GM19023 (cell line): ENCODE measurements around the gene EPHB6.

ENCODE experiments used
- ATAC-seq: cut with Tn5 transposase; IDR thresholded peaks from one replicate; pipeline ENCODE4 v1.9.1; 2021; ENCODE audit warnings: mild to moderate bottlenecking, moderate library complexity; ENCODE audit not compliant: unreplicated experiment

EPHB6 gene

DNA sequence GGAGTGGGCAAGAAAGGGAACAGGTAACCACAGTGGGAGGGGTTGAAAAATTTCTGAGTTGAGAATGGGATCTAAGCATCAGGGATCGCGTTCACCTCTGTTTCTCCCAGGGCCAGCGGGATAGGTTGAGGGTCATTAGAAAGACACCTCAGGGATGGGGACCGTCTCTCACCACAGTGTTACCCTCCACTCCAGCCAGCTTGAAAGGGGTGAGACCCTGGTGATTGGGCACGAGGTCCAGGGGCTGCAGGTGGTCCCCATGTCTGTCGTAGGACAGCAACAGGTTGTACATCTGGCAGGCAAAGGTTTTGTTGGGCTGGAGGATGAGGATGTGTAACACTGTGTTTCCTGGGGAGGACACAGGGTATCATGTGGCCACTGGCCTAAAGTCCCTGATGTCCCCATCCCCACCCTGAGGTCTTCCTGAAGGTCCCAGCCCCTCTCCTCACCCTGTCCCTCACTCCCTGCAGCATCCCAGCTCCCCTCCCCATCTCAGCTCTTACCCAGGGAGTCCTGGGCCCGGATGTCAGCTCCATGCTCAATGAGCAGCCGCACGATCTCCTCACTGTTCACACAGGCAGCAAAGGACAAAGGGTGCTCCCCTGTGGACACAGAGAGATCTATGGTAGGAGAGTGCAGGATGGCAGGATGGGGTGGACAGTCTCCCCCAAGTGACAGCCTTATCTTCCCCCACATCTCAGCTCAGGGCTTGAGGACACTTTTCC is 21.5 kb downstream of the EPHB6 start:
- no peak for ATAC-seq

DNA sequence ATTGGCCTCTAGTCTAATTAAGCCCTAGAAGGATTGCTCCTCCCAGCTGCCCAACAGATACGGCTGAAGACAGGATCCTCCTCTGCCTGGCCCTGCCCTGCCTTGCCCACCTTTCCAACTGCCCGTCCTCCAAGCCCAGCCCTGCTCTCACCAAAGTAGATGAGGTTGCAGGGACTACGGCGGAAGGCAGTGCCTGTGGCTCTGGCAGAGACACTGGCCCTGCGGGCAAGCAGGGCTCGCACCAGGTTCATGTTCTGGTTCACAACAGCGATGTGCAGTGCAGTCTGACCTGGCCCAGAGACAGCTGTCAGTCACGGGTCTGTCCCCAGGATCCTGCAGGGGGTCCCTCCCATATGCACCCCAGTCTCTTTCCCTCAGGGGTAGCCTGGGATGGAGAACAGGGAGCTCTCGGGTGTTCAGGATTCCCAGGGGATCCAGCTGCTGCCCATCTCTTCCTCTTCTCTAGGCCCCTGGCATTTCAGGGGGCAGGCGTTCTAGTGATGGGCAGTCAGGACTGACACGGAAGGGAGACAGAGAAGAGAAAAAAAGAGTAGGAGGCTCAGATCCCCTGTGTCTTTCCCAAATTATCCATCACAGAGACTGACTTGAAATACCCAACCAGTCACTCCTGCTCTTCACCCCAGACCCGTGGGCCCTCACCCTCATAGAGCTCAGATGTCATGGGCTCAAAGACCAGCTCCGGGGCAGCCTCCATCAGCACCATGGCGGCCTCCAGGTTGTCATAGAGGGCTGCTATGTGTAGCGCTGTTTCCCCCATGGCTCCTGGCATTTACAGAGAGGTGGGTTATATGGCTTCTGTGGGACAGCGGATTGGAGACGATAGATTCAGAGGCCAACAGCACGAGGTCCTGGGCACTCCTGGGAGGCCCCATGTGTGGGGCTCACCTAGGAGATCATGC is 22.4 kb downstream of the EPHB6 start:
- no peak for ATAC-seq

DNA sequence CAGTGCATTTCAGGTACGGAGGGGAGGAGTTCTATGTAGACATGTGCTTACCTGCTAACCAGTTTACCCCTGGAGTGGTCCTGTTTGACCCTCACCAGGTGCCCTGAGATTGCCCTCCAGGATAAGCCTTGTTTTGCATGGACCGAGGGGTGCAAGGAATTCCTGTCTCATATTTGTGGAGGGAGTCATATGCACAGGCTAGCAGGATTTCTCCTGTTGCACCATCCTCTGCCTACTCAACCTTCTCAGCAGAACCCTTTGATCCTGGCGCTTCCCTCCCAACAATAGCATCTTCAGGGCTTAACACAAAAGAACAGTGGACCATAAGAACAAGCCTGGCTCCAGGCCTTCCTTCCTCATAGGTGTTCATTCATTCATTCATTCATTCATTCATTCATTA is 23.4 kb downstream of the EPHB6 start:
- no peak for ATAC-seq

DNA sequence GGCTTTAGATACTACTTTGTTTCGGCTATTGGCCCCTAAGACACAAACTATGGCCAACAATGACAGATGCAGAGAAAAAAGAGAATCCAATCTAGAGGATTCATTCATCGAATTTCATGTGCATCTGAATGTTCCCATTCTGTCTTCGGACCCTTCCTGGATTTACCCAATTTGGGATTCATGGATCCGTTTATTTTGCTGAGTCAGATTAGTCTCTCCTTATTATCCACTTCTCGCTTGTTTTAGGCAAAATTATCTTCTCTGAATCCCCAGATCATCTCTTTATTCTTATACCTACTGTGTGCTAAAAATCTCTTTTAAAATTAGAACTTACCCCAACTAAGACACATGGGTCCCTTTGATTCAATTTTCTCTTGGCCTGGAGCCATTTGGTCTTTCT is 24.2 kb downstream of the EPHB6 start:
- no peak for ATAC-seq

DNA sequence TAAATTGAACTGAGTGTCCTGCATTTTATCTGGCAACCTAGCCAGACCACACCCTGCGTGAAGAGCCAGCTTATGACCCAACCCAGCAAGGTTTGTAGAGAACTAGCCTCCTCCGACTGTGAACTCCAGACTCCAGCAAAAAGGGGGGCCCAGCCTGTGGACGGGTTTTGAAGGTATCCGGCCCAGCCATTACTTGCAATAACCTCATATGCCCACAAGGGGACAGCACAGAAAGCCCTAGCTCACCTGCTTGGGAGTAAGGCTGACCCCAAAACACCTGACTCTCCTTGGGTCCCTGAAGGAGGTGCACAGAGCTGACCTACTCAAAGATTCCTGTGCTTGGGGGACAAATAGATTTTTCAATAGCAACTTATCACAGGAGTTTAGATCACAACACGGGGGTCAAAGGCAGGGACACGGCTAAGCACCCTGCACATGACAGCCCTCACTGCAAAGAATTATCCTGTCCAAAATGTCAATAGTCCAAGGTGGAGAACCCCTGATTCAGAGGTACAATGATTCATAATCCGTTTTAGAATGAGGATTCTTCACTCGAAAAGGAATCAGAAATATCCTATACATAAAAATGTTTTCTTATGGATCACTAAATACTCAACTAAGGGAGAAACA is 26.1 kb downstream of the EPHB6 start:
- no peak for ATAC-seq

DNA sequence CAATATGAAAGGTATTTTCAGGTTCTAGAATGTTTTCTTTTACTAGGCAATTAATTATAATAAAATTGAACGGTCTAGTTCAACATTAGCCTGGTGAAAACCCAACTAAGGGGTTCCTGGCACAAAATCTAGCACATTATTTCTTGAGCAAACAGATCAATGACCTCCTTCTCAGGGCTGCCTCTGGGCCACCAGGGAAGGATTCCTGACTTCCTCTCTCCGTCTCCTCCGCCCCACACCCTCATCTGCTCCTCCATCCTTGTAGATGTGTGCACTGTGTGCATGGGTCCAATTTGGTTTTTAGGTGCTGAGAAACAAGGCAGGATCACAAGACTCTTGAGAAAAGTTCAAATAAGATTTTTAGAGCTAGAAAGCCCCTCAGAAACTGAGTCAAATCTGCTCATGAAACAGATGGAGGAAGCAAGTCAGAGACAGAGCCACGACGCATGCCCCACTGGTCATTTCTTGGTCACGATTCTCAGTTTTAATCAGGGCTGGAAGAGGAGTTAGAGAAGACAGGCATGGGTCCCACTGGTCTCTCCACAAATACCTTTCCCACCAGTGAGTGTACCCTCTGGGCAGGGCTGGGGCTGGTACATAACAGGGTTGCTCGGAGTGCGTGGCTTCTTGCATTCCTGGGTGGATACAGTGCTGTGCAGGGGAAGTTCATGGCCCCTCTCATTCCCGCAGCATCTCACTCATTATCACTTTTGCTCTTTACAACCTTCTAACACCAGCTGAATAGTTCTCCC is 26.9 kb downstream of the EPHB6 start:
- no peak for ATAC-seq

DNA sequence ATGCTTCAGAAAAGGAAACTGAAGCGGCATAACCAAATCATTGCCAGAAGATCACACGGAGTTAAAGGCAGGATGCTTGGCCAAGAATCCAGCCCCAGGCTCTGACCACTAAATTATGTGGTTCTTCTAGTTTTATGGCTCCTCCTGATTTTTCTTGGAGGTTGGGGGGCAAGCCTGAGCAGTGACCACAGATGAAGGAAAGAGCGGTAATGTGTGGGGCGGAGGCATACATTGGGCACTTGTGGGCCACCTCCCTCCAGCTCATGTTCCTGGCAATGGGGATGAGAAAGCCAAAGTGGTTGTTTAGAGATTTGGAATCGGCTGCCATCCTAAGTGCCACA is 27.4 kb downstream of the EPHB6 start:
- ATAC-seq, result no peak

DNA sequence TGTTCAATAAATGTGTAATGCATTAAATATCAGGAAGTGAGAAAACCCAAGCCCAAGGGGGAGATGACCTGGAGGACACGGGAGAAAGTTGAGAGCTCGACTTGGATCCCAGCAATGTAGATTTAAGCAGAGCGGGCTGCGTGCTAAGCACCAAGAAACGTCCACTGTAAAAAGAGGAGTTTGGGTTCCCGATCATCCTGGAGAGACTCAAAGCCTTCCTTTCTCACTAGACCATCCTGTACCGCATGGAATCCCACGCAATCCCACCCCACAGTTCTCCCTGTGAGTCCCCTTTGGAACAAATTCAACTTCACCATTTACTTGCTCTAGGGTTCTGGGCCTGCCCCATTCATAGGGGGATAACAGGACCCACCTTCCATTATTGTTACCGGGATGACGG is 28.3 kb downstream of the EPHB6 start:
- no peak for ATAC-seq

DNA sequence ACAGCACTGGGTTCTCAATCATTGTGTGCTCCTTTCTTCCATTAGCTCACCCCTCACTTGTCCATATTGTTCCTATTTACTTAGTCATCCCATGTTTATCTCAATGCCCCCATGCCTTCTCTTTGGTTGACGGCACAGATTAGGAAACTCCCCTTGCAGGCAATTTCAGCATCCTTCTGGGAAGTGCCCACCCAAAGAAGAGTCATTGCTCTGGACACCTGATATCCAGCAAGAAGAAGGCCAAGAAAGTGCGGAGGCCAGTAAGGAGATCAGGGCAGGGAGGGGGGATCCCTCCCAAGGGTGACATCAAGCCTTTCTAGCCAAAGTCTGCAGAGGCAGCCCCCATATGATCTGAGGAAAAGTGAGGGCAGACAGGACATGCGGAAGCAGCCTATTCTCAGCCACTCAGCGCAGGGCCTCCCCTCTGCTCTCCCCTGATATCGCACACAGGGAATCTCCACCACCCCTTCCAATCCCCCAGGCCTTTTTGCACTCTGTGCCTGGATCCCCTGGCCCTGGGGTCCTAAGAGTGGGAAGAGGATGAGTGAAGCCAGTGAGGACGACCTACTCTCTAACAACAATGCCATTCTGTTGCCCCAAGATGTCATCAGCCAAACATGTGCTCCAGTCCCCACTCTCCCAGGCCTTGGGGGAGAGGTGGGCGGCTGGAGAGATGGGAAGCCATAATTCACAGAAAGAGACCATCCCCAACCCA is 28.9 kb downstream of the EPHB6 start:
- ATAC-seq, result no peak

DNA sequence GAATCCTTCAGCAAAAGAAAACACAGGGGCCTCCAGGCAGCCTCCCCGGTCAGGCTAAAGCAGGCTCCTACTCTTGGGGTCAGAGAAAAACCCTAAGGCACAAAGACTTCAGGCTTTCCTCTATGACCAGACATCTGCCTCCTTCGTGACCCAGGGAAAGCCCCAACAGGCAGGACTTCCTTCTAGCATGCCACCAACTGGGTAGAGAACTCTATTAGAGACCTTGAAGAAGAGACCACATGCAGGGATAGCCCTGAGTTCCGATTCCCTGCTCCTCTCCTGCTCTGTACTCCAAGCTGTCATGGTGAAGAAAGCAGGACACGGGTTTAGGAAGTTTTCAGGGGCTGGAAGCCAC is 29.4 kb downstream of the EPHB6 start:
- no peak for ATAC-seq

DNA sequence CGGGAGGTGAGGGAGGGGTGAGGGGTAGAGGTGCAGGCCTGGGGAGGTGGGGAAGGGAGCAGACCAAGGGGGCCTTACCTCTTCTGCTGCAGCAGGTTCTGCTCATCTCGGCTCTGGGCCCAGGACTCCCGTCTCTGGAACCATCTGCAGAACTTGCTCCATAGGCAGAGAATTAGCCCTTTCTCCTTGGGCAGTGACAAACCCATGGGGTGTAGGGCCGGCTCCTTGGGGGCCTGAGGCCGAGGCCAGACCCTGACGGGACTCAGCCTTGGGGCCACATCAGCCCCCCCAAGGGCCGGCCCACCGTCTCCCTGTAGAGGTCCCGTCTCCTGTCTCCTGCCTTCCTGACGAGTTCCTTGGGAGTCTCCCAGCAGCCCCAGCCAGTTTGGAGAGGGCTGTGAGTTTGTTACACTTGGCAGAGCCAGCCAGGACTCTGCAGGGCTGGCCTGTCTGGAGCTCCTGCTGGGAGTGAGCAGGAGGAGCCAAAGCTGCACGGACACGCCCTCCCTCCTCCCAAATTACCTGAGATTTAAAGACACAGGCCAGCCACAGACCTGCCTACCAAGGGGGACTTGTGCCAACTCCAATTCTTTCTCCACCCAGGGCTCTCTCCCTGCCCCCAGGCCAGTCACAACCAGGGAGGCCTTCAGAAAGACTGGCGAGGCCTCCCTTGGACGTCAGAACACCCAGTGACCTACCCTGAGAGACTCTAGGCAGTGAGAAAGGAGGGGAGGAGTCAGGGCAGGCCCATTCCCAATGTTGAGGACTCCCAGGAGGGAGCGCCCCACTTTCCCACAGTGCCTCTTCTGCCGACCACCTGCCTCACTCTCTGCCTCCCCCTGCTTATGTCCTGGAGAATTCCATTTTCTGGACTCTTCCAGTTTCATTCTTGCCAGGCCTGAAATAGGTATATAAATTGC is 30.7 kb downstream of the EPHB6 start, which contains the start of gene TRPV6:
TRPV6 (minus strand) TSS at position 435 of the 920 bp plus-strand sequence.
- no peak for ATAC-seq

DNA sequence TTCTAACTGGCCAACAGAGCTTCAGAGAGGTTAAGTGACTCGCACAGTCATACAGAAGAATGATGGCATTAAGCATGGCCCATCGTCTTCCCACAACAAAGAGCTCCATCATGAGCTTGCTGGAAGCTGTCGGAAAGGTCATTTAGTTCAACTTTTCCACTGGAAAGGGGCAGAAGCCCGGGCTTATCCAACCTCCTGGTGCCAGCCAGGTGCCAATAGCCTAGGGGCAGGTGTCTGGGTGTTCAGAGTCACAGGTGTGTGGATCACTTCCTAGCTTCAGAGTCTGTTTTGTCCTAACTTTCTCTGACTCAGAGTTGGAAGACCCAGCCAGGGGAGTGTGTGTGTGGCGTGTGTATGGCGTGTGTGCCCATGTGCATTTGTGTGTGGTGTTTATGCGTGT is 32.0 kb downstream of the EPHB6 start:
- ATAC-seq, result no peak

DNA sequence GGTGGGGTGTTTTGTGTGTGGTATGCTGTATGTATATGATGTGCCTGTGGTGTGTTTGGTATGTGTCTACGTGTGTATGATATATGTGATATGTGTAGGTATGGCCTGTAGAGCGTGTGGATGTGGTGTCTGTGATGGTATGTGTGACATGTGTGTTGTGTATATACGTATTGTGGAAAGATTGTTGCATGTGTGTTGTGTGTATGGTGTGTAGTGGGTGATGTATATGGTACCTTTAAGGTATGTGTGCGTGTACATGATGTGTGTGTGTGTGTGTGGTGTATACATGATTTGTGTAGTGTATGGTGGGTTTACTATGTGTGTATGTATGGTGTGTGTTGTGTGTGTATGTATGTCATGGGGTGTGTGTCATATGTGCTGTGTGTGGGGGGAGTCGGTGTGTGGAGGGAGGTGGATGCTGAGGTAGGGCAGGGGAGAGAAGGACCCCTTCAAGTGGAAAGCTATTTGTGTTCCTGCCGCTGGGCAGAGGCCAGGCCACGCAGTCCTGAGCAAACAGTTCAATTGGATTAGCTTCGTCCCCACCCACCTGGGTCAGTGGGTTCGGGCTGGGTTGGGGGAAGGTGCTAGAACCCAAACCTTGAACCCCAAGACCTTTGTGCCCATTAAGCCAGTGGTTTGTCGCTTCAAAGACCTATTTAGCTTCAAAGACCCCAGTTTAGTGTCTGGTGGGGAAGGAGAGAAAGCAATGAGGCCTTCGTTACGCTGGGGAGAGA is 32.6 kb downstream of the EPHB6 start:
- ATAC-seq, result no peak

DNA sequence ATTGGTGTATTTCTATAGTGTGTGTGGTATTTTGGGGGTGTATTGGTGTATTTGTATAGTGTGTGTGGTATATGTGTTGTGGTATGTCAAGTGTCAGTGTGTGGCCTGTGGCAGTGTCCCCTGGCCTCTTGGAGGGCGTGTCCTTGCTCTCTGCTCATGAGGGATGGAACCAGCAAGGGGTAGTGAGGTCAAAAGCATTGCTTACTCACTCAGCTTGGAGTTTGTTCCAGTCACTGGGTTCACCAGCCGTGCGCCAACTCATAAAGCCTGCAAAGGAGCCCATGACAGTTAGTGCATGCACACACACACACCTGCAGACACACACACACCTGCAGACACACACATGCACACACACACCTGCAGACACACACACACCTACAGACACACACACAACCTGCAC is 34.9 kb downstream of the EPHB6 start:
- ATAC-seq, result no peak

DNA sequence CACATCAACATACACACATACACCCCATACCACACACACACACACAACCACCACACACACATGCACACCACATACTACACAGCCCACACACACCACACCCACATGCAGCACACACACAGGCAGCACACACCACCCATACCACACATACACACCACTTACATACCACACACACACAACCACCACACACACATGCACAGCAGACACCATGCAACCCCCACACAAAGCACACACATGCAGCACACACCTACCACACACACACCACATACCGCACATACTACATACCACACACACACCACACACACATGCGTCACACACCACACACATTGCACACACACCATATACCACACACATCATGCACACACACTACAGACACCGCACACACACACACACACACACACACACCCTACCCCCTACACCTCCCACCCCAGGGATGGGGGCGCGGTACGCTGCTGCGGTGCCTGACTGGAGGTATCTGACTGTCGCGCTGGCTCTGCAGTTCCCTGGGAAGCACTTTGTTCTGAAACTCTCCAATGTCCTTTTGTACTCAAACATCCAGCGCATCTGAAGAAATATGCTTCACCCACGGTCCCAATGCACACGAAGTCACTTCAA is 36.1 kb downstream of the EPHB6 start:
- ATAC-seq, result no peak

DNA sequence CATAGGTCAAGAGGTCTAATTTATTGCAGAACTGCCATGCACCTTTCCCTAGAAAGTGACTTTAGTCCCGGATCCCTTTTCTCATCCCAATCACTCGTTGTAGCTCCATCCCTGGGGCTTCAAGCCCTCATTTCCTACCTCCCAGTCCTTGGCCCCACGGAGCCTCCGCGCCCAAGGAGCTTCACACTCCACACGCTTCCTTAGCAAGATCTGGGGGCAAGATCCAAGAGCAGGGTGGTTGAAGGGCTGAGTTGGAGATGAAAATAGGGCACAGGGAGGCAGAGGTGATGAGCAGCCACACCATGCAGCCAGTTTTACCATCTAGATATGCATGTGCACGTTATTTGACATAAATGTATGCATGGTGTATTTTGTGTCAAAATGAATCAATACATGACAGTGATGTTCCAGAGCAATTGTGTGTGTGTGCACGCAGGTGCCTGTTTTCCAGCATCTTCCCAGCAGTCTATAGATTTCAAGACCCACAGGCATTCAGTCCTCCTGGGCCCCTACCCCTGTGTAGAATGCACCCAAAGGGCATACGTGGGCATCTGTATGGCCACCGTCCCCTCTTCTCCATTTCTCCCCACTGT is 36.7 kb downstream of the EPHB6 start:
- ATAC-seq, result no peak

DNA sequence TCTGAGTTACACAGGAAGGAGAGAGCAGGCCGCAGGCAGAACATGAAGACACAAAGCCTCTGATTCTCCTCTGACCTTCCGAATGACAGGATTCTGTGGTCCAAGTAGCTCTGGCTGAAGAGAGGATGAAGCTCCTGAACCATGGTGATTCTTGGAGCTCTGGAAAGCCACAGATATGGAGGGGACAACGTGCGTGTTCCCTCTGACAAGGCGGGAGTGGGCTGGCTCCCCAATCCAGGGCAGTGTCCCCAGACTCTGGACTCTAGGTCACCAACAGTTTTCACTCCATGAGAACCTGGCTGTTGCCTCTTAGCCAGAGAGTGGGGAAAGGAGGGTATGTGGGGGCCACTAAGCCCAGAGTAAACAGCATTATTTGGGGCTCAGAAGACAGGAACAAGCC is 38.1 kb downstream of the EPHB6 start:
- no peak for ATAC-seq
